HL-60/S4 (cell line): Measurements from ENCODE around the gene FAM234A.

Experiments used
- in situ Hi-C: fragments of 300-500 bp; cut with MboI; formaldehyde crosslinking; loops from 2 replicates; pipeline ENCODE4 v1.14.3; 2022; ENCODE audit warnings: low sequenced_read_pairs

Gene FAM234A

DNA sequence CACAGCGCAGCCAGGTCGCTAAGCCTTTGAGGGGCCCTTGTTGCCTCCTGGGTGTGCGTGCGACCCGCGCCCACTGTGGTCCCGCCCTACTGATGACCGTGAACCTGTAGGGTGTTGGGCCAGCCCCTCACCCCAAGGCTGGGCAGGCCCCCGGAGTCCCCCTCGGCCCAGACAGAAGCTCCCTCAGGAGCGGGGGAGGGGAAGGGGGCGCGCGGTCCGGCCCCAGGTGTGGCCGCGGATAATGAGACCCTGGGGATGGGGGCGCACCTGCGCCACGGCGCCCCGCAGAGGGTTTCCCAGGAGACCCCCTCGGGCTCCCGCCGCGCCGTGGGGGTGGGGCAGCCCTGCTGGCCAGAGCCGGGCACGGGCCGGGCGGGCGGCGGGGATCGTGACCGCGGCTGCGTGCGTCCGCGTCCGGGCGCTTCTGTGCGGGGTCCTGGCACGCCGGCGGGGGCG, 45.4 kb downstream of the FAM234A start:
- in situ Hi-C loops = no loop called here

- in situ Hi-C loops = no loop called here
Measured at GRCh38 chr16:280552-280951, 45.9 kb downstream of the FAM234A start, which contains the start of gene ARHGDIG. ARHGDIG (plus strand) TSS chr16:280591; CDS start chr16:280681, 90 bp downstream.

- in situ Hi-C loops = no loop called here
Measured at GRCh38 chr16:280991-281659, 46.5 kb downstream of the FAM234A start.

DNA sequence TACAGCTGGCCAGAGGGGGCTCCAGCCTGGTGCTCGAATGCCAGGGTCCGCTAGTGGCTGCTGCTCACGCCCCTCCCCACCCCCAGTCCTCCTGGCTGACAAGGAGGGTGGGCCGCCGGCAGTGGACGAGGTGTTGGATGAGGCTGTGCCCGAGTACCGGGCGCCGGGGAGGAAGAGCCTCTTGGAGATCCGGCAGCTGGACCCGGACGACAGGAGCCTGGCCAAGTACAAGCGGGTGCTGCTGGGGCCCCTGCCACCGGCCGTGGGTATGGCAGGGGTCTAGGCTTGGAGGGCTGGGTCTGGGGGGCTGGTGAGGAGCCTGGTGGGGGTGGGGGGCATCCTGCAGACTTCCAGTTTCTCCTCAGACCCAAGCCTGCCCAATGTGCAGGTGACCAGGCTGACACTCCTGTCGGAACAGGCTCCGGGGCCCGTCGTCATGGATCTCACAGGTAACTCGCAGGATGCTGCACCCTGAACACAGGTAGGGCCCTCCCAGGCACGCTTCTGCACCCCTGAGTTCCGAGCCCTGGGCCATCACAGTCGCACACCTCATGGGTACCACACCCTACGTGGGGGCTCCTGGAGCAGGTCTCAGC, 47.1 kb downstream of the FAM234A start:
- in situ Hi-C loops = no loop called here

- in situ Hi-C loops = no loop called here
Measured at GRCh38 chr16:282491-282890, 47.9 kb downstream of the FAM234A start.

DNA sequence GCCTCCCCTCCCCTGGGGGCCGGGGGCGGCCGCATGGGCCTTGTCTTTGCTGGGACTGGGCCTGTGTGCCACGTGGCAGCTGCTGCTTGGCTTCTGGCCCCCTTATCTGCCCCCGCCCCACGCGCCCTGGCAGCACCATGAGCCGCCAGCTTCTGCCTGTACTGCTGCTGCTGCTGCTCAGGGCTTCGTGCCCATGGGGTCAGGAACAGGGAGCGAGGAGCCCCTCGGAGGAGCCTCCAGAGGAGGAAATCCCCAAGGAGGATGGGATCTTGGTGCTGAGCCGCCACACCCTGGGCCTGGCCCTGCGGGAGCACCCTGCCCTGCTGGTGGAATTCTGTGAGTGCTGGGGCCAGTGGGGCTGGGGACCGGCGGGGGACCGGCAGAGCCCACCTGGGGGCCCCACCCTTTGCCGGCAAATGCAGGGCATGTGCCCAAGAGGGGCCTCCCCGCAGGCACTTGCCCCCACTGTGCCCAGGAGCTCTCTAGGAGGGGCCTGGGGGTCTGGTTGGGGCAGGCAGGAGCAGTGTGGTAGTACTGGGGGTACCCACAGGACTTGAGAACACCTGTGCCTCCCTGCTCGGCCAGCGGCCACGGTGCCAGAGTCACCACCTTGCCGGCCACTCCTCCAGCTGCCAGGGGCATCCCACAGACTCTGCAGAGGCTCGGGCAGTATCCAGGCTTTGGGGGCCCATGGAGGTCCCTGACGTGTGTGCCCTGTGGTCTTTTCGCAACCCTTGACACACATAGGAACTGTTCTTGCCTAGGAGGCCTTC, 48.6 kb downstream of the FAM234A start, which contains the start of gene PDIA2:
PDIA2 (plus strand) TSS at position 132 of the 773 bp plus-strand sequence; CDS start at position 138, 6 bp downstream.
- in situ Hi-C loops = no loop called here

GRCh38 chr16:284204-285120, 49.8 kb downstream of the FAM234A start:
- in situ Hi-C loops = no loop called here

- in situ Hi-C loops = no loop called here
Measured at GRCh38 chr16:285146-286055, 50.8 kb downstream of the FAM234A start.

DNA sequence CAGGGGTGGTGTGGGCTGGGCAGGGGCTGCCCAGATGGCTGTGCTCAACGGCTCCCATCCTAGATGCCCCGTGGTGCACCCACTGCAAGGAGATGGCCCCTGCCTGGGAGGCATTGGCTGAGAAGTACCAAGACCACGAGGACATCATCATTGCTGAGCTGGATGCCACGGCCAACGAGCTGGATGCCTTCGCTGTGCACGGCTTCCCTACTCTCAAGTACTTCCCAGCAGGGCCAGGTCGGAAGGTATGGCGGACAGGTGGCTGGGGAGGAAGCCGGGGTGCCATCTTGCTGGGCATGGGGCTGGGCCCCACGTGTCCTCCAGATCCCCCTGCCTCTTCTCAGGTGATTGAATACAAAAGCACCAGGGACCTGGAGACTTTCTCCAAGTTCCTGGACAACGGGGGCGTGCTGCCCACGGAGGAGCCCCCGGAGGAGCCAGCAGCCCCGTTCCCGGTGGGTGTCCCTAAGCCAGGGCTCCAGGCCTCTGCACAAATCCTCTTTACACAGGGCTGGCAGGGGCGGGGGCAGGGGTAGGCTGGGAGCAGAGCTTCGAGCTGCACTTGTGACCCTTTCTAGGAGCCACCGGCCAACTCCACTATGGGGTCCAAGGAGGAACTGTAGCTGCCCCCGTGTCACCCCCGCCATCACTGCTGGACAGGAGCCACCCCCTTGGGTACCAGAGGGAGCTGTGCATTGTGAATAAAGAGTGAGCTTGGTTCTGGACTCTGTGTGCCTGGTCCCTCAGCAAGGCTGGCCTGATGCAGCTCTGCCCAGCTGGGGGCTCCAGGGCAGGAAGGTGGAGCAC, 52.1 kb downstream of the FAM234A start:
- in situ Hi-C loops = no loop called here

DNA sequence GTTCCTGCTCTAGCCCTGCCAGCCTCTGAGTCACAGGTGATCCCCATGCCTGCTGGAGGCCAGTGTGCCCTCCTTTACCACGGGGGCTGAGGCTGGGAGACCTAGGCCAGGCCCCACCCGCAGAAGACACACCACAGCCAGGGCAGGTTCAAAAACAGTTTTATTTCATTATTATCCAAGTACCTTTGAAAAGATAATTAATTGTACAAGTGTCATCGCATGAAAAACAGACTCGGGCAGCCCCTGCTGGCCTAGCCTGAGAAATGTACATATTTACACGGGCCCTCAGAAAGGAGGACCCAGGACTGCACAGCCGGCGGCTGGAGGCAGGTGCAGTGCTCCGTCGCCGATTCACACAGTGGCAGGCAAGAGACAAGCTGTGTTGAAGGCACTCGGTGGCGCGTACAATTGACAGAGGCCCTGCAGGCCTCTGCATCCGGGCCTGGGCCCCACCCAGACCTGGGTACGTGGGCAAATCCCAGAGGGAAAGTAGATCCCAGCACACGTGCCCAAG, 52.7 kb downstream of the FAM234A start:
- in situ Hi-C loops = no loop called here

GRCh38 chr16:287981-288920, 53.6 kb downstream of the FAM234A start:
- in situ Hi-C loops = no loop called here

DNA sequence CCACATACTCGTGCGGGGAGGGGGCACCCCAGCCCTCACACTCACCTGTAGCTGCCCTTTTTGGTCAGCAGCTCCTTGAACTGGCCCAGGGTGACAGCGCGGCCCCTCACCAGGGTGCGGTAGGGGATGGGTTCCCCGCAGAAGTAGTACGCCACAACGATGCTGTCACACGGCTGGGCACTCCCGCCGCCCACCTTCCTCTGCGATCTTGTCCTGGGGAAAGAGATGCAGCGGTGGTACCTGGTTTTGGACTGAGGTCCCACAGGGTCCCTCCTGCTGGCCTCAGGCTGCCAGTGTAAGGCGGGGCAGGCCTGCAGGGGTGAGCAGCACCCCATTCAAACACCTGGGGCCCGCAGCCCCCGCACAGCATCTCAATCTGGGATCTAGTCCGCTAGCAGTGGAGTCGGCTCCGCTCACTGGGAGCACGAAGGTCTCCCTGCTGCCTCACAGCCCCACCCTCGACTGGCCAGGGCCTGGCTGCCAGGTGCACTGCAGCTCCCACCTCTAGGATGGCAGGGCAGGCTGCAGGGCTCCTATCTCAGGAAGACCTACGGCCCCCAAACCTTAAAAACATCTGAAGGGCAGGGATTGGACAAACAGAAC, 54.9 kb downstream of the FAM234A start:
- in situ Hi-C loops = no loop called here

GRCh38 chr16:290015-290680, 55.5 kb downstream of the FAM234A start:
- in situ Hi-C loops = no loop called here

DNA sequence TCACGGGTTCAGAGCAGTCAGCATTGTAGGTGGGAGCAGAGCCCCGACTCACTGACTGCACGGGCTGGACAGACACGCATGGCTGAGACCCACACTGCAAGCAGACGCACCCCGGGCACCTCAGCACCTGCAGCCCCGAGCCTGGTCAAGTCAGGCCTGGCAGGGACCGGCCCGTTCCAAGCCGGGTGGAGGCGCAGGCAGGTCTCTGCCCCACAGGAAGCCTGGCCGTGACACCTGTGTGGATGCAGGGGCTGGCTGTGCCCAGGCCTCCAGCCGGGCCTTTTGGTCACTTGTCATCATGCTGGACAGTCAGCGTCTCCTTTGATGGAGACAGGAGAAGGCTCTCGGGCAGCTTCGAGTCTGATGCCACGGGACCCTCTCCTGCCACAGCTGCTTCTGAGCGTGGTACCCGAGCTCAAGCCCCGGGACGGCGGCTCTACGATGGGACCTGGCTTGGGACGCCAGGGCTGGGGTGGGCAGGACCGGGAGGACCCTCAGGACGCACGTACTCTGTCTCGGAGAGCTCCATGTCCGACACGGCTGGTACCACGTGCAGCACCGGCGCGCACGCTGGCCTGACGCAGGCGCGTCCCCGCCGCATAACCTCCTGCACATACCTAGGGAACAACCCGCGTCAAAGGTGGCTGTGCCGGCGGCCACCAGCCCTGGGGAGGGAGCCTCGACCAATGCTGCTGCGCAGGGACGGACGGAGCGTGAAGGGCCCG, 56.2 kb downstream of the FAM234A start:
- in situ Hi-C loops = no loop called here

- in situ Hi-C loops = no loop called here
Measured at GRCh38 chr16:291539-291938, 56.9 kb downstream of the FAM234A start.
